ENCODE data around the gene SPINK6.

Gene SPINK6

GRCh38 chr5:148193202-148193601, 9.6 kb upstream of the SPINK6 start:
- DNase-seq (ENCODE audit: extremely low read depth, low read depth): no peak
- no peak overlapping the region for H3K4me3 ChIP-seq (replicated peaks; ENCODE audit: low read depth, low read length)
- TF ChIP-seq, protein P1, sequence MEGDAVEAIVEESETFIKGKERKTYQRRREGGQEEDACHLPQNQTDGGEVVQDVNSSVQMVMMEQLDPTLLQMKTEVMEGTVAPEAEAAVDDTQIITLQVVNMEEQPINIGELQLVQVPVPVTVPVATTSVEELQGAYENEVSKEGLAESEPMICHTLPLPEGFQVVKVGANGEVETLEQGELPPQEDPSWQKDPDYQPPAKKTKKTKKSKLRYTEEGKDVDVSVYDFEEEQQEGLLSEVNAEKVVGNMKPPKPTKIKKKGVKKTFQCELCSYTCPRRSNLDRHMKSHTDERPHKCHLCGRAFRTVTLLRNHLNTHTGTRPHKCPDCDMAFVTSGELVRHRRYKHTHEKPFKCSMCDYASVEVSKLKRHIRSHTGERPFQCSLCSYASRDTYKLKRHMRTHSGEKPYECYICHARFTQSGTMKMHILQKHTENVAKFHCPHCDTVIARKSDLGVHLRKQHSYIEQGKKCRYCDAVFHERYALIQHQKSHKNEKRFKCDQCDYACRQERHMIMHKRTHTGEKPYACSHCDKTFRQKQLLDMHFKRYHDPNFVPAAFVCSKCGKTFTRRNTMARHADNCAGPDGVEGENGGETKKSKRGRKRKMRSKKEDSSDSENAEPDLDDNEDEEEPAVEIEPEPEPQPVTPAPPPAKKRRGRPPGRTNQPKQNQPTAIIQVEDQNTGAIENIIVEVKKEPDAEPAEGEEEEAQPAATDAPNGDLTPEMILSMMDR (IDR thresholded peaks at IDR 0.05; ENCODE audit: low read depth, low read length, missing control alignments): no peak

GRCh38 chr5:148201151-148201550, 1.7 kb upstream of the SPINK6 start:
- H3K4me3 ChIP-seq (replicated peaks; ENCODE audit: low read depth, low read length): no peak overlapping the region
- DNase-seq (ENCODE audit: extremely low read depth, low read depth): no peak
- TF ChIP-seq, protein P1 (IDR thresholded peaks at IDR 0.05; ENCODE audit: low read depth, low read length, missing control alignments): no peak

GRCh38 chr5:148205044-148205806, 2.4 kb downstream of the SPINK6 start:
- DNase-seq (ENCODE audit: extremely low read depth, low read depth): no peak
- H3K4me3 ChIP-seq (replicated peaks; ENCODE audit: low read depth, low read length): no peak overlapping the region
- TF ChIP-seq, protein P1 (IDR thresholded peaks at IDR 0.05; ENCODE audit: low read depth, low read length, missing control alignments): no peak

DNA sequence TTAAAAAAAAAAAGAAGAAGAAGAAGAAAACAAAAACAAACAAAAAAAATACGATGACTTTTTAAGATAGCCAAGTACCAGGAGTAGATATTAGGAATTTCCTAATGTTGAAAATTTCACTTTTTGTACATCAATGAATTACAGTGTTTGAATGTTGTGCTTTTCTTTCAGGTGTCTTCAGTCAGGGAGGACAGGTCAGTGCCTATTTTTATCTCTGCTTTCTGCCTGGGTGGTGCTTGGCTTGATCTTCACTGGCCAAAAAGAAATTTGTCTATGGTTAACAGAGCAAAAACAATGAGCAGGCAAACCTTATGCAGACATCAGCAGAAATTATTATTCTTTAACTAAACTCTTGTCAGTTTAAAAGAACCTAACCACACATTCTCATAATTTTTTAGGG, 3.0 kb downstream of the SPINK6 start:
- H3K4me3 ChIP-seq (replicated peaks; ENCODE audit: low read depth, low read length): no peak overlapping the region

DNA sequence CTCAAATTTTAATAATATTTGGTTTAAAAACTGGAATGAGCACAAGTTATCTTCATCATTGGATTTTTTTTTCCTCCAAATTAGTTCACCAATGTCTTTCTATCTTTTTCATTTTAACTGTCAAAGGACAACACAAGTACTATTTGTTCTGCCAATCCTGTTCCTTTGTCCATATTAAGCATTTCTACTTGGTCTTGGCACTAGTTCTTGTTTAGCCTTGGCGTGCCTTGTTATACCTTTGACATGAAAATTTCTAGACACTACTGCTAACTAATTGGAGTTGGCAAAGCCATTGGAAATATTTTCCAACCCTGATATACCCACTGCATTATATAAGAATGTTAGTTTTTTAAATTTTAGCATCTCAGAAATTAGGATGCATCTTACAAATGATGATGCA, 3.8 kb downstream of the SPINK6 start:
- TF ChIP-seq, protein P1 (IDR thresholded peaks at IDR 0.05; ENCODE audit: low read depth, low read length, missing control alignments): no peak
- H3K4me3 ChIP-seq (replicated peaks; ENCODE audit: low read depth, low read length): no peak overlapping the region
- no peak for DNase-seq (ENCODE audit: extremely low read depth, low read depth)

More for the DNA sequence above, 3.0 kb downstream of the SPINK6 start:
- TF ChIP-seq, protein P1 (IDR thresholded peaks at IDR 0.05; ENCODE audit: low read depth, low read length, missing control alignments): no peak
- no peak for DNase-seq (ENCODE audit: extremely low read depth, low read depth)

DNA sequence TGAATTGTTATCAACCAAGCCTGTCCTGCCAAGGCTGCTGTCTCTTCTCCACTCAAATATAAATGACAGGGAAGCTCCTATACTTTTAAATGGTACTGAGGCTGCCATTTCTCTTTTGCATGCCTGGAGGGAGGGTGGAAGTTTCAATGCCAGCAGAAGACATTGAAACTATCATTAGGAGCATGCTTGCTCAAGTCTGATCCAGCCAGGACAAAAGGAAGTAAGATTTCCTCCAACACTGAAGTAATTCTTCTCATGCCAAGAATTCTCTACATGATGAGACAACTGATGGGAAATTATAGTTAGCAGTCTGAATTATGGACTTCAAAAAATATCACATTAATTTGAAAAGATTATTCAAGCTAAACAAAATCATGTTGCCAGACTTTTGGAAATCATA, 5.4 kb downstream of the SPINK6 start:
- no peak for DNase-seq (ENCODE audit: extremely low read depth, low read depth)
- no peak overlapping the region for H3K4me3 ChIP-seq (replicated peaks; ENCODE audit: low read depth, low read length)
- TF ChIP-seq, protein P1 (IDR thresholded peaks at IDR 0.05; ENCODE audit: low read depth, low read length, missing control alignments): no peak

All from HFF-Myc (cell line).